Right cardiac atrium (tissue), 5 donors: ENCODE measurements around the gene CAMP. TPM values are rescaled to one million over a fixed set of nuclear protein-coding genes. Genes with fewer than 3 reads are reported as not detected.

Experiments
- ATAC-seq, 2 donors: fragments of 200-7000 bp; cut with Tn5 transposase; one replicate each; pipeline versions ENCODE4 v1.8.0 to v1.9.1; 2020; ENCODE audit warnings: moderate library complexity in 2 of 2, mild to moderate bottlenecking in 1 of 2
- DNase-seq, 3 donors: peaks; one replicate each; pipeline ENCODE4 v3.0.0-alpha.2; 2020
- H3K27ac ChIP-seq: one replicate; pipeline ENCODE4 v1.5.1; 2013; ENCODE audit warnings: mild to moderate bottlenecking, low read length, control low read depth, moderate library complexity
- H3K27me3 ChIP-seq: one replicate; pipeline ENCODE4 v1.6.1; 2013; ENCODE audit not compliant: control insufficient read depth, insufficient read depth
- H3K4me1 ChIP-seq: one replicate; pipeline ENCODE4 v1.6.1; 2013; ENCODE audit warnings: low read length; ENCODE audit not compliant: control insufficient read depth, insufficient read depth
- H3K4me3 ChIP-seq: one replicate; pipeline ENCODE4 v1.5.1; 2013; ENCODE audit warnings: low read length, control low read depth
- H3K9me3 ChIP-seq: one replicate; pipeline ENCODE4 v1.6.1; 2013; ENCODE audit warnings: low read length; ENCODE audit not compliant: control insufficient read depth
- WGBS: extraction: QIAGEN DNeasy Blood & Tissue Kit; methylation state at CpG from one replicate; pipeline ENCODE4 v1.1.7; 2013; 5-methylcytosine and 5-hydroxymethylcytosine counted together
- intact Hi-C, 4 donors: fragments of 100-400 bp; cut with DNase I; formaldehyde crosslinking; loops; one replicate each; pipeline versions ENCODE4 v1.11.0 to v1.14.0; 2022 to 2023
- polyA plus RNA-seq: library from polyadenylated mRNA; stranded (reverse); fragments of 200-250 nt; gene quantifications from one replicate; pipeline ENCODE4 v1.2.3, GENCODE V29; 2013
- total RNA-seq, 4 donors: library from RNA; stranded (reverse); fragmentation: NEBNext Ultra II Directional; extraction: Animal tissue kit (Norgen Biotek cat#: 25700); gene quantifications; one replicate each; pipeline ENCODE4 v1.2.1, GENCODE V29; 2021
- donor health status: healthy with polysubstance abuse.
- donor health status: DM: no; HTN: yes; CAD: no.
- donor health status: DM: no; HTN: no; CAD: no.
- donor health status: DM: no; HTN: yes; CAD: no; lungs with severe emphysema.
- donor health status: DM: yes; HTN: yes; CAD: no.

Gene CAMP
- total and polyA plus RNA-seq, 5 donors = 0.50 to 2.1 (median 0.91) TPM

GRCh38 chr3:48214225-48214624 is 9.1 kb upstream of the CAMP start:
- ATAC-seq = no peak
- no peak overlapping the region for H3K27ac ChIP-seq

GRCh38 chr3:48215019-48215418 is 8.3 kb upstream of the CAMP start:
- DNase-seq (peak; percentile 69 to 87 (median 72)), ATAC-seq (peak; percentile 34 to 45)
- no peaks in the 10 kb centered on the region for H3K27me3 ChIP-seq
- H3K27ac ChIP-seq = peak overlapping the region; percentile 94
- no peaks in the 10 kb centered on the region for H3K9me3 ChIP-seq
- peaks cover 20% of the 10 kb centered on the region for H3K4me1 ChIP-seq
- no peak overlapping the region for H3K4me3 ChIP-seq
- intact Hi-C loops = no loop called here
- 56% methylated on average over 3 of the region's 3 CpGs for WGBS

More at GRCh38 chr3:48214225-48214624, 9.1 kb upstream of the CAMP start:
- intact Hi-C loops = no loop called here
- Histone ChIP-seq H3K9me3 (no peaks in the 10 kb centered on the region), H3K4me3 (no peak overlapping the region), H3K4me1 (peaks cover 20% of the 10 kb centered on the region), H3K27me3 (no peaks in the 10 kb centered on the region)
- peak in 1 of 3 donors; percentile 41 for DNase-seq
- 86% methylated on average over 3 of the region's 3 CpGs for WGBS

- DNase-seq (peak; percentile 63 to 80 (median 68)), ATAC-seq (peak; percentile 81 to 82)
- Histone ChIP-seq H3K9me3 (no peaks in the 10 kb centered on the region), H3K4me1 (peaks cover 20% of the 10 kb centered on the region), H3K27me3 (no peaks in the 10 kb centered on the region), H3K4me3 (no peak overlapping the region), H3K27ac (peak overlapping the region; percentile 94)
- WGBS = 24% methylated on average over 4 of the region's 4 CpGs
- intact Hi-C loops = no loop called here
Observed at GRCh38 chr3:48215466-48215865, 7.8 kb upstream of the CAMP start.

GRCh38 chr3:48215876-48216275 is 7.4 kb upstream of the CAMP start:
- peaks cover 20% of the 10 kb centered on the region for H3K4me1 ChIP-seq

GRCh38 chr3:48217449-48217848 is 5.8 kb upstream of the CAMP start:
- H3K4me3 ChIP-seq = no peak overlapping the region
- no peaks in the 10 kb centered on the region for H3K27me3 ChIP-seq
- H3K27ac ChIP-seq = no peak overlapping the region
- DNase-seq (peak in 1 of 3 donors; percentile 62), ATAC-seq (no peak)
- WGBS = 83% methylated on average over 4 of the region's 4 CpGs
- H3K4me1 ChIP-seq = peaks cover 20% of the 10 kb centered on the region
- intact Hi-C loops = no loop called here
- no peaks in the 10 kb centered on the region for H3K9me3 ChIP-seq

More at GRCh38 chr3:48215876-48216275, 7.4 kb upstream of the CAMP start:
- peak overlapping the region; percentile 94 for H3K27ac ChIP-seq
- DNase-seq (peak; percentile 78 to 88 (median 81)), ATAC-seq (peak; percentile 90 to 93)
- 50% methylated on average over 5 of the region's 5 CpGs for WGBS
- H3K9me3 ChIP-seq = no peaks in the 10 kb centered on the region
- no peak overlapping the region for H3K4me3 ChIP-seq
- intact Hi-C loops = no loop called here
- no peaks in the 10 kb centered on the region for H3K27me3 ChIP-seq

- H3K27ac ChIP-seq = no peak overlapping the region
- 89% methylated on average over 5 of the region's 5 CpGs for WGBS
- intact Hi-C loops = no loop called here
- peaks cover 20% of the 10 kb centered on the region for H3K4me1 ChIP-seq
- no peaks in the 10 kb centered on the region for H3K9me3 ChIP-seq
- H3K4me3 ChIP-seq = no peak overlapping the region
- DNase-seq = peak in 1 of 3 donors; percentile 13
- no peaks in the 10 kb centered on the region for H3K27me3 ChIP-seq
- ATAC-seq = no peak
Observed at GRCh38 chr3:48218537-48218936, 4.8 kb upstream of the CAMP start.

- intact Hi-C loops = no loop called here
- Histone ChIP-seq H3K27ac (no peak overlapping the region), H3K4me3 (no peak overlapping the region), H3K9me3 (no peaks in the 10 kb centered on the region), H3K27me3 (no peaks in the 10 kb centered on the region), H3K4me1 (peaks cover 20% of the 10 kb centered on the region)
- WGBS = 57% methylated on average over 3 of the region's 3 CpGs
- ATAC-seq (peak; percentile 7 to 10), DNase-seq (peak; percentile 74 to 86 (median 79))
Observed at GRCh38 chr3:48219543-48219942, 3.8 kb upstream of the CAMP start.

- intact Hi-C loops = no loop called here
Observed at GRCh38 chr3:48220746-48221145, 2.5 kb upstream of the CAMP start.

GRCh38 chr3:48225587-48225986 is 2.3 kb downstream of the CAMP start:
- Histone ChIP-seq H3K27me3 (no peaks in the 10 kb centered on the region), H3K27ac (no peak overlapping the region), H3K4me3 (no peak overlapping the region), H3K9me3 (no peaks in the 10 kb centered on the region), H3K4me1 (no peaks in the 10 kb centered on the region)
- 89% methylated on average over 3 of the region's 3 CpGs for WGBS
- intact Hi-C loops = no loop called here
- DNase-seq = no peak
- no peak for ATAC-seq

More at GRCh38 chr3:48220746-48221145, 2.5 kb upstream of the CAMP start:
- Histone ChIP-seq H3K9me3 (no peaks in the 10 kb centered on the region), H3K27me3 (no peaks in the 10 kb centered on the region), H3K27ac (no peak overlapping the region), H3K4me3 (no peak overlapping the region), H3K4me1 (peaks cover 12% of the 10 kb centered on the region)
- DNase-seq = peak in 2 of 3 donors; percentile 43 to 57
- ATAC-seq = no peak
- 74% methylated on average over 9 of the region's 9 CpGs for WGBS

- WGBS = 44% methylated on average over 3 of the region's 3 CpGs
- intact Hi-C loops = no loop called here
Observed at GRCh38 chr3:48226939-48227338, 3.6 kb downstream of the CAMP start.

GRCh38 chr3:48232232-48232631 is 8.9 kb downstream of the CAMP start:
- 48% methylated on average over 4 of the region's 4 CpGs for WGBS
- DNase-seq (no peak), ATAC-seq (peak; percentile 90 to 91)
- no peak overlapping the region for H3K4me3 ChIP-seq
- no peaks in the 10 kb centered on the region for H3K27me3 ChIP-seq
- H3K4me1 ChIP-seq = no peaks in the 10 kb centered on the region
- H3K27ac ChIP-seq = peak overlapping the region; percentile 57
- intact Hi-C loops = no loop called here
- no peaks in the 10 kb centered on the region for H3K9me3 ChIP-seq

More at GRCh38 chr3:48226939-48227338, 3.6 kb downstream of the CAMP start:
- no peaks in the 10 kb centered on the region for H3K4me1 ChIP-seq
- no peaks in the 10 kb centered on the region for H3K9me3 ChIP-seq
- no peaks in the 10 kb centered on the region for H3K27me3 ChIP-seq
- ATAC-seq (no peak), DNase-seq (no peak)
- no peak overlapping the region for H3K27ac ChIP-seq
- H3K4me3 ChIP-seq = no peak overlapping the region

- ATAC-seq (peak; percentile 93 to 95), DNase-seq (peak; percentile 81 to 94 (median 85))
- Histone ChIP-seq H3K4me1 (no peaks in the 10 kb centered on the region), H3K27me3 (no peaks in the 10 kb centered on the region), H3K27ac (peak overlapping the region; percentile 57), H3K9me3 (no peaks in the 10 kb centered on the region), H3K4me3 (no peak overlapping the region)
- 26% methylated on average over 6 of the region's 6 CpGs for WGBS
- intact Hi-C loops = no loop called here
Observed at GRCh38 chr3:48232734-48233133, 9.4 kb downstream of the CAMP start.
